Hepatocyte (in vitro differentiated cells): ENCODE results near the gene ZNF430. TPM values are rescaled to one million over a fixed set of nuclear protein-coding genes. Genes with fewer than 3 reads are reported as not detected.

Experiments
- DNase-seq: peaks from one replicate; pipeline ENCODE4 v3.0.0-alpha.2; 2016; ENCODE audit warnings: low spot score
- H2AFZ ChIP-seq: fragments of 200-600 bp; sonication (generic); 2 replicates; pipeline ENCODE4 v1.6.0; 2016; ENCODE audit warnings: antibody characterized with exemption, mild to moderate bottlenecking
- H3K27ac ChIP-seq: fragments of 200-600 bp; sonication (generic); 2 replicates; pipeline ENCODE4 v1.5.1; 2016; ENCODE audit warnings: mild to moderate bottlenecking
- H3K27me3 ChIP-seq: fragments of 200-600 bp; sonication (generic); 2 replicates; pipeline ENCODE4 v1.6.1; 2016
- H3K36me3 ChIP-seq: fragments of 200-600 bp; sonication (generic); replicated peaks from 2 replicates; pipeline ENCODE4 v1.5.1; 2016; ENCODE audit warnings: low read depth; ENCODE audit not compliant: insufficient read depth
- H3K4me1 ChIP-seq: fragments of 200-600 bp; sonication (generic); 2 replicates; pipeline ENCODE4 v1.5.1; 2016; ENCODE audit warnings: mild to moderate bottlenecking, moderate library complexity; ENCODE audit not compliant: insufficient read depth
- H3K4me2 ChIP-seq: fragments of 200-600 bp; sonication (generic); 2 replicates; pipeline ENCODE4 v1.6.0; 2016
- H3K4me3 ChIP-seq: fragments of 200-600 bp; sonication (generic); 2 replicates; pipeline ENCODE4 v1.5.1; 2016; ENCODE audit warnings: mild to moderate bottlenecking
- H3K79me2 ChIP-seq: fragments of 200-600 bp; sonication (generic); 2 replicates; pipeline ENCODE4 v1.6.0; 2017; ENCODE audit warnings: mild to moderate bottlenecking
- H3K9me2 ChIP-seq: fragments of 200-600 bp; sonication (generic); replicated peaks from 2 replicates; pipeline ENCODE4 v1.6.0; 2017; ENCODE audit warnings: mild to moderate bottlenecking; ENCODE audit not compliant: insufficient read depth
- H3K9me3 ChIP-seq: fragments of 200-600 bp; sonication (generic); 2 replicates; pipeline ENCODE4 v1.5.1; 2016; ENCODE audit warnings: low read depth, mild to moderate bottlenecking
- H4K20me1 ChIP-seq: fragments of 200-600 bp; sonication (generic); 2 replicates; pipeline ENCODE4 v1.6.0; 2016; ENCODE audit warnings: mild to moderate bottlenecking; ENCODE audit not compliant: insufficient read depth, poor library complexity, severe bottlenecking
- EZH2 ChIP-seq: fragments of 200-600 bp; sonication (generic); IDR thresholded peaks from 2 replicates; pipeline ENCODE4 v1.6.1; 2016; ENCODE audit warnings: antibody characterized with exemption, mild to moderate bottlenecking, borderline replicate concordance
- EZH2phosphoT487 ChIP-seq: fragments of 200-600 bp; sonication (generic); IDR thresholded peaks from one replicate; pipeline ENCODE4 v1.6.1; 2018; ENCODE audit warnings: antibody characterized with exemption, mild to moderate bottlenecking, low read depth, moderate library complexity; ENCODE audit not compliant: unreplicated experiment, severe bottlenecking
- WGBS: methylation state at CpG from one replicate; pipeline ENCODE4 v1.1.6; 2016; ENCODE audit warnings: low lambda C conversion rate; ENCODE audit errors: missing lambda C conversion rate; 5-methylcytosine and 5-hydroxymethylcytosine counted together
- polyA plus RNA-seq: library from polyadenylated mRNA; unstranded; fragments of >200 nt; fragmentation: Nextera tagmentation; extraction: Ambion mirVana; gene quantifications from 2 replicates; pipeline ENCODE4 v1.2.1, GENCODE V29; 2016
- small RNA-seq: library from RNA; depleted of rRNA; stranded (forward); fragments of <200 nt; gene quantifications from one replicate; pipeline ENCODE3, GENCODE V24; 2014
- total RNA-seq: library from RNA; depleted of rRNA; stranded (reverse); fragments of >200 nt; gene quantifications from 2 replicates; pipeline ENCODE4 v1.2.3, GENCODE V29; 2014
- TF ChIP-seq, protein P1 (sequence below): fragments of 200-600 bp; sonication (generic); IDR thresholded peaks from 2 replicates; pipeline ENCODE4 v1.5.1; 2016; ENCODE audit warnings: antibody characterized with exemption, mild to moderate bottlenecking; ENCODE audit not compliant: poor library complexity

Gene ZNF430
- total and polyA plus RNA-seq, 2 experiments from 2014 or later = 7.9 to 9.9 TPM

DNA sequence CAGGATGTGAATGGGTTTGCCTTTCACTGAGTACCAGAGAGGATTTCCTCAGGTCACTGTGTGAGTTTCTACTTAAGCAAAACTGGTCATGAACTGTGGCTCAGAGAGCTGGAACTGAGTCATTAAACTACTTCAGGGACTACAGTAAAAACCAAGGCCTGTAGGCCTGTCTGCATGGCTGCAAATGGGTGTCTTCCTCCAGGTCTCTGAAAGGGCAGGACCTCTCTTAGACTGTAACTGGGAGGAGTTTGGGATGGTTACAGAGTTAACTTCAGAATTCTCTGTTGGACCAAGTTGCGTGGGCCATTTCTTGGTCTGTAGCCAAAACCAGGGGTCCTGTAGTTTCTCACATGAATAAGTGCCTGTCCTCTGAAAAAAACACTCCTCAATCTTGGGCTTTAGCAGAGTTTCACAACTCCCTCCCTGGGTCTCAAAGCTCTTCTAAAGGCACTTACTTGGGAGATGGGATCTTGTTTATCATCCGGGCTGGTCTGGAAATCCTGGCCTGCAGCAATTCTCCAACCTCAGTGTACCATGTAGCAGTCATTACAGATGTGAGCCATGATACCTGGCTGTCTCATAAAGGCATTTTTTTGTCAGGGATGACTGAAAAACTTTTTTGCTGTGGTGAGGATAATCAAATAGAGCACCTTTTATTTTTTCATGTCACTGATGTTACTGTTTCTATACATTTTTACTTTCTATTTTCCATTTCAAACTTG is 81.2 kb downstream of the ZNF430 start:
- Histone ChIP-seq H3K4me1 (no peaks in the 10 kb centered on the region), H3K9me2 (no peaks in the 10 kb centered on the region), H3K4me3 (no peak overlapping the region), H3K9me3 (no peaks in the 10 kb centered on the region), H3K27me3 (no peaks in the 10 kb centered on the region), H4K20me1 (no peaks in the 10 kb centered on the region), H3K79me2 (peaks cover 4% of the 10 kb centered on the region), H2AFZ (no peak overlapping the region), H3K4me2 (no peak overlapping the region), H3K27ac (no peak overlapping the region), H3K36me3 (no peaks in the 10 kb centered on the region)
- 68% methylated on average over 2 of the region's 2 CpGs for WGBS
- peak; percentile 21 for DNase-seq
- TF ChIP-seq, protein P1, sequence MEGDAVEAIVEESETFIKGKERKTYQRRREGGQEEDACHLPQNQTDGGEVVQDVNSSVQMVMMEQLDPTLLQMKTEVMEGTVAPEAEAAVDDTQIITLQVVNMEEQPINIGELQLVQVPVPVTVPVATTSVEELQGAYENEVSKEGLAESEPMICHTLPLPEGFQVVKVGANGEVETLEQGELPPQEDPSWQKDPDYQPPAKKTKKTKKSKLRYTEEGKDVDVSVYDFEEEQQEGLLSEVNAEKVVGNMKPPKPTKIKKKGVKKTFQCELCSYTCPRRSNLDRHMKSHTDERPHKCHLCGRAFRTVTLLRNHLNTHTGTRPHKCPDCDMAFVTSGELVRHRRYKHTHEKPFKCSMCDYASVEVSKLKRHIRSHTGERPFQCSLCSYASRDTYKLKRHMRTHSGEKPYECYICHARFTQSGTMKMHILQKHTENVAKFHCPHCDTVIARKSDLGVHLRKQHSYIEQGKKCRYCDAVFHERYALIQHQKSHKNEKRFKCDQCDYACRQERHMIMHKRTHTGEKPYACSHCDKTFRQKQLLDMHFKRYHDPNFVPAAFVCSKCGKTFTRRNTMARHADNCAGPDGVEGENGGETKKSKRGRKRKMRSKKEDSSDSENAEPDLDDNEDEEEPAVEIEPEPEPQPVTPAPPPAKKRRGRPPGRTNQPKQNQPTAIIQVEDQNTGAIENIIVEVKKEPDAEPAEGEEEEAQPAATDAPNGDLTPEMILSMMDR = no peak
- TF ChIP-seq EZH2 (no peak), EZH2phosphoT487 (no peak)

DNA sequence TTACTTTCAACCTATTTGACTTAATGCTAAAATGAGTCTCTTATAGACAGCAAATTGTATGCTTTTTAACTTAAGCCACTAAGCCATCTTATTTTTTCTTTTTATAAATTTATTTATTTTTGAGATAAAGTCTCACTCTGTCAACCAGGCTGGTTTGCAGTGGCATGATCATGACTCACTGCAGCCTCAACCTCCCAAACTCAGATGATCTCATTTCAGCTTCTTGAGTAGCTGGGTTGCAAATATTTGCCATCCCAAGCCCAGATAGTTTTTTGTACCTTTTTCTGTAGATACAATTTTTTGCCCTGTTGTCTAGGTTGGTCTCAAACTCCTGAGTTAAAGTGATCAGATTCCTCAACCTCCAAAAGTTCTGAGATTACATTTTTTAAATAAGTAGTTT is 88.7 kb downstream of the ZNF430 start:
- H3K27ac ChIP-seq = no peak overlapping the region
- TF ChIP-seq EZH2 (no peak), EZH2phosphoT487 (no peak)
- TF ChIP-seq, protein P1 = no peak
- no peak overlapping the region for H3K4me2 ChIP-seq
- H3K36me3 ChIP-seq = no peaks in the 10 kb centered on the region
- DNase-seq = no peak
- H3K4me3 ChIP-seq = no peak overlapping the region
- no peaks in the 10 kb centered on the region for H3K9me3 ChIP-seq
- H3K27me3 ChIP-seq = no peaks in the 10 kb centered on the region
- H3K79me2 ChIP-seq = peaks cover 7% of the 10 kb centered on the region
- H3K4me1 ChIP-seq = no peaks in the 10 kb centered on the region
- no peaks in the 10 kb centered on the region for H4K20me1 ChIP-seq
- H3K9me2 ChIP-seq = no peaks in the 10 kb centered on the region
- H2AFZ ChIP-seq = no peak overlapping the region

Small RNA genes within 50 kb of the gene (small RNA-seq; reads per million reads assigned to genes)
- gene AC008739.3 = not detected

Other genes starting within 250 kb of the ZNF430 start
- gene ZNF66, start 244.4 kb upstream of the ZNF430 start, total RNA-seq = 4.9 and 12.5 TPM in 2 replicates
- gene ZNF66, start 244.4 kb upstream of the ZNF430 start, polyA plus RNA-seq = 4.6 and 5.5 TPM in 2 replicates
- 12.9 and 15.0 TPM in 2 replicates for gene ZNF85, start 97.4 kb upstream of the ZNF430 start, total RNA-seq
- gene ZNF85, start 97.4 kb upstream of the ZNF430 start, polyA plus RNA-seq = 5.5 and 10.2 TPM in 2 replicates
- gene ZNF714, start 61.5 kb downstream of the ZNF430 start, total RNA-seq = 13.4 and 14.2 TPM in 2 replicates
- gene ZNF714, start 61.5 kb downstream of the ZNF430 start, polyA plus RNA-seq = 11.5 and 12.3 TPM in 2 replicates
- gene ZNF431, start 121.4 kb downstream of the ZNF430 start, total RNA-seq = 11.4 and 15.0 TPM in 2 replicates
- gene ZNF431, start 121.4 kb downstream of the ZNF430 start, polyA plus RNA-seq = 5.8 and 8.8 TPM in 2 replicates